ENCODE measurements around the gene ADARB1. TPM values are rescaled to one million over a fixed set of nuclear protein-coding genes. Genes with fewer than 3 reads are reported as not detected.

Gene ADARB1
- total RNA-seq, 1 donor from 2014 or later = 14.5 TPM

DNA sequence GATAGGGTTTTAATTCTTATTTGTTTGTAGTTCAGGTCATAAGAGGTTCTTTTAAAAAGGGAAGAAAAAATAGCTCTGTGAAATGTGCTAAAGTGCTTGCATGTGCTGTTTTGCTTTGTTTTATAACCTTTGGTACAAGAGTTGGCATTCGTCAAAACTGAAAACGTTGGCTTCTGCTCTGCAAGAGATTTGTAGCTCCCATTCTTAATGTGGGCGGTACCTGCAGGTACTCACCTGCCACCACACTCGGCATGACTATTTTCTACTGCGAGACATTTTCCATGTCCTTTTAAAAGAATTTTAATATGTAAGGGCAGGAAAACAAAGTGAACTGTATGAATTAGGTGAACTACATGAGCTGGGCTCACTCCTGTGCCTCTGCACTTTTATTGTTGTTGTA lies 92.6 kb downstream of the ADARB1 start:
- H3K27ac Mint-ChIP-seq (ENCODE audit: unreplicated experiment) = no peak overlapping the region

GRCh38 chr21:45167796-45168222 lies 93.4 kb downstream of the ADARB1 start:
- Mint-ChIP-seq H3K27me3 (ENCODE audit: unreplicated experiment) (peaks cover 3% of the 10 kb centered on the region), H3K9me3 (ENCODE audit: unreplicated experiment) (no peaks in the 10 kb centered on the region), H3K36me3 (ENCODE audit: low read depth, unreplicated experiment) (peaks cover under 1% of the 10 kb centered on the region), H3K27ac (ENCODE audit: unreplicated experiment) (no peak overlapping the region), H3K4me3 (ENCODE audit: unreplicated experiment) (no peak overlapping the region), H3K4me1 (ENCODE audit: unreplicated experiment) (peaks cover 2% of the 10 kb centered on the region)
- no peak for DNase-seq (ENCODE audit: low spot score)
- no peak for TF ChIP-seq CTCF (IDR thresholded peaks at IDR 0.05; ENCODE audit: unreplicated experiment)

More for the DNA sequence above, 92.6 kb downstream of the ADARB1 start:
- Mint-ChIP-seq H3K4me1 (ENCODE audit: unreplicated experiment) (peaks cover 6% of the 10 kb centered on the region), H3K4me3 (ENCODE audit: unreplicated experiment) (no peak overlapping the region), H3K36me3 (ENCODE audit: low read depth, unreplicated experiment) (peaks cover 3% of the 10 kb centered on the region), H3K9me3 (ENCODE audit: unreplicated experiment) (no peaks in the 10 kb centered on the region), H3K27me3 (ENCODE audit: unreplicated experiment) (peaks cover 7% of the 10 kb centered on the region)
- no peak for DNase-seq (ENCODE audit: low spot score)
- TF ChIP-seq CTCF (IDR thresholded peaks at IDR 0.05; ENCODE audit: unreplicated experiment) = no peak

- Mint-ChIP-seq H3K4me3 (ENCODE audit: unreplicated experiment) (no peak overlapping the region), H3K27me3 (ENCODE audit: unreplicated experiment) (peaks cover 3% of the 10 kb centered on the region), H3K9me3 (ENCODE audit: unreplicated experiment) (no peaks in the 10 kb centered on the region), H3K4me1 (ENCODE audit: unreplicated experiment) (no peaks in the 10 kb centered on the region), H3K27ac (ENCODE audit: unreplicated experiment) (no peak overlapping the region), H3K36me3 (ENCODE audit: low read depth, unreplicated experiment) (no peaks in the 10 kb centered on the region)
- DNase-seq (ENCODE audit: low spot score) = no peak
- no peak for TF ChIP-seq CTCF (IDR thresholded peaks at IDR 0.05; ENCODE audit: unreplicated experiment)
Observed at GRCh38 chr21:45168522-45168921, 94.1 kb downstream of the ADARB1 start.

GRCh38 chr21:45169001-45169400 lies 94.6 kb downstream of the ADARB1 start:
- Mint-ChIP-seq H3K27me3 (ENCODE audit: unreplicated experiment) (peaks cover 3% of the 10 kb centered on the region), H3K36me3 (ENCODE audit: low read depth, unreplicated experiment) (no peaks in the 10 kb centered on the region), H3K4me1 (ENCODE audit: unreplicated experiment) (no peaks in the 10 kb centered on the region), H3K4me3 (ENCODE audit: unreplicated experiment) (no peak overlapping the region), H3K27ac (ENCODE audit: unreplicated experiment) (no peak overlapping the region), H3K9me3 (ENCODE audit: unreplicated experiment) (no peaks in the 10 kb centered on the region)
- DNase-seq (ENCODE audit: low spot score) = no peak
- TF ChIP-seq CTCF (IDR thresholded peaks at IDR 0.05; ENCODE audit: unreplicated experiment) = no peak

- Mint-ChIP-seq H3K4me1 (ENCODE audit: unreplicated experiment) (no peaks in the 10 kb centered on the region), H3K27me3 (ENCODE audit: unreplicated experiment) (no peaks in the 10 kb centered on the region), H3K27ac (ENCODE audit: unreplicated experiment) (no peak overlapping the region), H3K36me3 (ENCODE audit: low read depth, unreplicated experiment) (no peaks in the 10 kb centered on the region), H3K4me3 (ENCODE audit: unreplicated experiment) (no peak overlapping the region), H3K9me3 (ENCODE audit: unreplicated experiment) (no peaks in the 10 kb centered on the region)
- no peak for DNase-seq (ENCODE audit: low spot score)
- TF ChIP-seq CTCF (IDR thresholded peaks at IDR 0.05; ENCODE audit: unreplicated experiment) = no peak
Observed at GRCh38 chr21:45169682-45170081, 95.3 kb downstream of the ADARB1 start.

Measured in endothelial cell (in vitro differentiated cells).